BJ (cell line): ENCODE results near the gene BEND7. TPM values are rescaled to one million over a fixed set of nuclear protein-coding genes. Genes with fewer than 3 reads are reported as not detected.
"Not testable (repeated sequence)": the region's sequence is repeated elsewhere in the genome, so short reads cannot be mapped to it uniquely, and the experiment has no call there.

Experiments
- CTCF ChIA-PET: fragments of 350-600 bp; formaldehyde crosslinking; extraction: SDS; loops from one replicate; lab custom pipeline; 2021; ENCODE audit warnings: antibody characterized with exemption, inconsistent platforms; lab: Yijun Ruan, JAX
- POLR2A ChIA-PET: fragments of 300-600 bp; sonication (Branson Sonifier 250); formaldehyde crosslinking; extraction: SDS; loops from one replicate; lab custom pipeline; 2021; ENCODE audit warnings: antibody characterized with exemption; lab: Charles Lee
- DNase-seq: peaks from one replicate; pipeline ENCODE4 v3.0.0-alpha.2; 2011; ENCODE audit warnings: low read depth
- H3K27me3 ChIP-seq: 2 replicates; pipeline ENCODE4 v1.6.0; 2011; ENCODE audit warnings: low read length; ENCODE audit not compliant: control insufficient read depth, insufficient read depth
- H3K36me3 ChIP-seq: 2 replicates; pipeline ENCODE4 v1.5.1; 2011; ENCODE audit warnings: low read length; ENCODE audit not compliant: control insufficient read depth, insufficient read depth
- H3K4me3 ChIP-seq: 2 replicates; pipeline ENCODE4 v1.5.1; 2011; ENCODE audit warnings: low read depth, mild to moderate bottlenecking, control low read depth, low read length
- polyA plus RNA-seq: library from polyadenylated mRNA; depleted of rRNA; stranded (reverse); fragments of >200 nt; gene quantifications from 2 replicates; pipeline ENCODE4 v1.2.3, GENCODE V29; 2011
- TF ChIP-seq, protein P1 (sequence below): IDR thresholded peaks from 2 replicates; pipeline ENCODE4 v1.5.1; 2011; ENCODE audit warnings: low read depth, mild to moderate bottlenecking, control low read depth, inconsistent platforms, low read length, moderate library complexity; ENCODE audit not compliant: insufficient read depth

Gene BEND7
- polyA plus RNA-seq, 1 experiment = 4.5 TPM

DNA sequence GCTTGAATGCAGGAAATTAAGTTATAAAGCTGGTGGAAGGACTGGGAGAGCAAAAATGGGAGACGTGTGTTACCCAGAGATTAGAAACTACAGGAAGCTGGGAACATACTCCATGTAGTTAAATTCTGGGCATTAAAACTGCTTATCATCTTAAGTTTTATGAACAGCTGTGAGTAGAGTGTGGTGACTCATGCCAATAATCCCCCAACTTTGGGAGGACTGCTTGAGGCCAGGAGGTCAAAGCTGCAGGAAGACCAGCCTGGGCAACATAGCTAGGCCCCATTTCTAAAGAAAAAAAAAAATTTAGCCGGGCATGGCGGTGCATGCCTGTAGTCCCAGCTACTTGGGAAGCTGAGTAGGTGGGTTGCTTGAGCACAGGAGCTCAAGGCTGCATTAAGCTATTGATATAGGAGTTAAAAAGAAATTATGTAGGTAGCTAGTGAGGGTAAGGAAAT is 124.5 kb downstream of the BEND7 start:
- TF ChIP-seq, protein P1, sequence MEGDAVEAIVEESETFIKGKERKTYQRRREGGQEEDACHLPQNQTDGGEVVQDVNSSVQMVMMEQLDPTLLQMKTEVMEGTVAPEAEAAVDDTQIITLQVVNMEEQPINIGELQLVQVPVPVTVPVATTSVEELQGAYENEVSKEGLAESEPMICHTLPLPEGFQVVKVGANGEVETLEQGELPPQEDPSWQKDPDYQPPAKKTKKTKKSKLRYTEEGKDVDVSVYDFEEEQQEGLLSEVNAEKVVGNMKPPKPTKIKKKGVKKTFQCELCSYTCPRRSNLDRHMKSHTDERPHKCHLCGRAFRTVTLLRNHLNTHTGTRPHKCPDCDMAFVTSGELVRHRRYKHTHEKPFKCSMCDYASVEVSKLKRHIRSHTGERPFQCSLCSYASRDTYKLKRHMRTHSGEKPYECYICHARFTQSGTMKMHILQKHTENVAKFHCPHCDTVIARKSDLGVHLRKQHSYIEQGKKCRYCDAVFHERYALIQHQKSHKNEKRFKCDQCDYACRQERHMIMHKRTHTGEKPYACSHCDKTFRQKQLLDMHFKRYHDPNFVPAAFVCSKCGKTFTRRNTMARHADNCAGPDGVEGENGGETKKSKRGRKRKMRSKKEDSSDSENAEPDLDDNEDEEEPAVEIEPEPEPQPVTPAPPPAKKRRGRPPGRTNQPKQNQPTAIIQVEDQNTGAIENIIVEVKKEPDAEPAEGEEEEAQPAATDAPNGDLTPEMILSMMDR = no peak
- ChIA-PET POLR2A (no interaction called here), CTCF (interaction anchor here (1.5 to 2.3 kb wide), 2 partner anchors 10 to 32 kb away, joined by 3 to 9 read pairs; no protein-coding TSS in a partner anchor)
- no peak for DNase-seq
- Histone ChIP-seq H3K36me3 (no peaks in the 10 kb centered on the region), H3K4me3 (no peak overlapping the region), H3K27me3 (no peaks in the 10 kb centered on the region)

DNA sequence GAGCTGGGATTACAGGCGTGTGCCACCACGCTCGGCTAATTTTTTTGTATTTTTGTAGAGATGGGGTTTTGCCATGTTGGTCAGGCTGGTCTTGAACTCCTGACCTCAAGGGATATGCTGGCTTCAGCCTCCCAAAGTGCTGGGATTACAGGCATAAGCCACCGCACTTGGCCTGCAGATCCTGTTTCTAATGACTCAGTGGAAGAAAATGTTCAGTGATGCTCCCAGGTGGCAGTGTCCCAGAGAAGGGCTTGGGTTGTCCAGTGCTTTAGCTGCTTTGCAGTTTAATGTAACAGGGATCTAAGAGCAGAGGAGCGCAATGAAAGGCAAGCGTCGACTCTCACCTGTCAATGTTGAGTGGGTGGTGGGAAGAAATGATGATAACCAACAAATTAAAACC is 125.4 kb downstream of the BEND7 start:
- H3K4me3 ChIP-seq, DNase-seq, POLR2A ChIA-PET, H3K36me3 ChIP-seq, H3K27me3 ChIP-seq: not testable (repeated sequence)
- CTCF ChIA-PET = interaction anchor here (1.5 to 2.3 kb wide), 2 partner anchors 11 to 31 kb away, joined by 3 to 9 read pairs; no protein-coding TSS in a partner anchor

GRCh38 chr10:13402021-13402420 is 126.8 kb downstream of the BEND7 start:
- CTCF ChIA-PET = interaction anchor here (0.8 kb wide), 1 partner anchor 135 kb away, joined by 4 read pairs; no protein-coding TSS in a partner anchor

DNA sequence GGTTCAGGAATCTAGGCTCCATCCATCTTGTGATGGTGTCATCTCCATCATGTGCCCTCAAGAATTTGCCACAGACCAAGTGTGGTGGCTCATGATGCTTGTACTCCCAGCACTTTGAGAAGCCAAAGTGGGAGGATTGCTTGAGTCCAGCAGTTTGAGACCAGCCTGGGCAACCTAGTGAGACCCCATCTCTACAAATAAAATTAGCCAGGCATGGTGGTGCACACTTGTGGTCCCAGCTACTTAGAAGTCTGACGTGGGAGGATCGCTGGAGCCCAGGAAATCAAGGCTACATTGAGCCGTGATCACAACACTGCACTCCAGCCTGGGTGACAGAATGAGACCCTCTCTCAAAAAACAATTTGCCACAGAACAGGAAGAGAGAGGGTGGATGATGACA is 127.7 kb downstream of the BEND7 start:
- Histone ChIP-seq H3K36me3 (no peaks in the 10 kb centered on the region), H3K4me3 (no peak overlapping the region), H3K27me3 (no peaks in the 10 kb centered on the region)
- CTCF ChIA-PET = interaction anchor here (1.8 kb wide), 1 partner anchor 14 kb away, joined by 3 read pairs; no protein-coding TSS in a partner anchor
- no peak for DNase-seq
- POLR2A ChIA-PET = no interaction called here
- TF ChIP-seq, protein P1 = no peak

More at GRCh38 chr10:13402021-13402420, 126.8 kb downstream of the BEND7 start:
- TF ChIP-seq, protein P1 = no peak
- no peak for DNase-seq
- POLR2A ChIA-PET = no interaction called here
- no peak overlapping the region for H3K4me3 ChIP-seq
- H3K27me3 ChIP-seq = no peaks in the 10 kb centered on the region
- no peaks in the 10 kb centered on the region for H3K36me3 ChIP-seq

DNA sequence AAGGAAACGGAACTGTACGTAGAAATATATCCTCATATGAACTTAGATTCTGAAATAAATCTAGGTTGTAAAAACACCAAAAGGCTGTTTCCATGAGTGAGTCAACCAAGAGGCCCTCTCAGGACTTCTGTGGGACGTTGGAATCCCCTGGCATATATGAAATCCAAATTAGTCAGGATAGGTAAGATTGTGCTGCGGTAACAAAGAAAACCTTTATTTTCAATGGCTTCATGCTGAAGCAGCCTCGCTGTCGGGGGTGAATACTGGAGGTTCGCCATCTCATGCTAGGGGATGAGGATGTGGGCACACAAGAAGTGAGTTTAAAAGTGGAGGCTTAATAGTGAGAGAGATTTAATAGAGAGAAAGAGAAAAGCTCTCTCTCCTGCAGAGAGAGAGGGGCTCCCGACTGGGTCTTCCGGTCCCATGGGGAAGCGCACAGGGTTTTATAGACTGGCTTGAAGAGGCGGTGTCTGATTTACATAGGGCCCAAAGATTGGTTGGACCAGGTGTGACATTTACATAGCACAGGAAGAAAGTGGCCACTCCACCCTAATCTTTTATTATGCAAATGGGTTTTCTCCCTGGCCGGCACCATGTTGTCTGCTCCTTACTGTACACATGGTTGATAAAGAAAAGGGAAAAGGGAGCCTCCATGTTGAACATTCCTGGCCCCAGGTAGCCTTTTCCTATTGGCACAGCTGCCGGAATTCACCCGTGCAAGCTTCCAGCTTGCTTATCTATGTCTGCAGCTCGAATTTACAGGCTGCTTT is 128.4 kb downstream of the BEND7 start:
- no peak overlapping the region for H3K4me3 ChIP-seq
- H3K36me3 ChIP-seq = no peaks in the 10 kb centered on the region
- TF ChIP-seq, protein P1 = no peak
- no peaks in the 10 kb centered on the region for H3K27me3 ChIP-seq
- CTCF ChIA-PET = interaction anchor here (1.8 kb wide), 1 partner anchor 14 kb away, joined by 3 read pairs; no protein-coding TSS in a partner anchor
- DNase-seq = no peak
- POLR2A ChIA-PET = no interaction called here
